ENCODE results near the gene SMYD3.

DNA sequence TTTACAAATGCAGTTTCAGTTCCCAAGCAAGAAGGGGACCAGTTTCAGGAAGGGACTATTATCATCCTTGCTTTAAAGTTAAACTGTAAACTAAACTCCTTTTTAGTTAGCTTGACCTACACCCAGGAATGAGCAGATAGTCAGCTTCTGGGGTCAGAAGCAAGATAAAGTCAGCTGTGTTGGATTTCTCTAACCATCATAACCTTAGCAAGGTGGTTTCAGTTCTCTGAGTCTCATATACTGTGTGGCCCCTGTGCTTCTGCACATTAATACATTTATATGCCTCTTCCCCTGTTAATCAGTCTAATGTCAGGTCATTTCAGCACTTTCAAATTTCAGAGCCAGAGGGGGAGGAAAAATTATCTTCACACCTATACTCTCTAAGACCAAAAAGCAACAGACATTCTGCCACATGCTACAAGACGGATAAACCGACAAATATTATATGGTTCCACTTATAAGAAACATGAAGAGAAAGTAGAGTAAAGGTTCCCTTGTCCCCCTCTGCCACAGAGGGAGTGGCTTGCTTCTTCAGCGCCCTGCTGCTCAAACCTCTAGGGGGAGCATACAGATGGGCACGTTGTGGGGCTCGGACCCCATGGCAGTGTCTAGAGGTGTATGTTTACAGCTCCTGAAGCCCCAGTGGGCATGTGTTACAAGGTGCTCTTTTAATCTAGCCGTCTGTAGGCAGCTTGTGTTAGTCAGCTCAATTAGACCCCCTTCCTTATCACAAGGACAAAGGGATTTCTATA is 89.1 kb downstream of the SMYD3 start:
- no peak for TF ChIP-seq POLR2AphosphoS5 (IDR thresholded peaks at IDR 0.05; ENCODE audit: low read depth, low read length)
- TF ChIP-seq, protein P1, sequence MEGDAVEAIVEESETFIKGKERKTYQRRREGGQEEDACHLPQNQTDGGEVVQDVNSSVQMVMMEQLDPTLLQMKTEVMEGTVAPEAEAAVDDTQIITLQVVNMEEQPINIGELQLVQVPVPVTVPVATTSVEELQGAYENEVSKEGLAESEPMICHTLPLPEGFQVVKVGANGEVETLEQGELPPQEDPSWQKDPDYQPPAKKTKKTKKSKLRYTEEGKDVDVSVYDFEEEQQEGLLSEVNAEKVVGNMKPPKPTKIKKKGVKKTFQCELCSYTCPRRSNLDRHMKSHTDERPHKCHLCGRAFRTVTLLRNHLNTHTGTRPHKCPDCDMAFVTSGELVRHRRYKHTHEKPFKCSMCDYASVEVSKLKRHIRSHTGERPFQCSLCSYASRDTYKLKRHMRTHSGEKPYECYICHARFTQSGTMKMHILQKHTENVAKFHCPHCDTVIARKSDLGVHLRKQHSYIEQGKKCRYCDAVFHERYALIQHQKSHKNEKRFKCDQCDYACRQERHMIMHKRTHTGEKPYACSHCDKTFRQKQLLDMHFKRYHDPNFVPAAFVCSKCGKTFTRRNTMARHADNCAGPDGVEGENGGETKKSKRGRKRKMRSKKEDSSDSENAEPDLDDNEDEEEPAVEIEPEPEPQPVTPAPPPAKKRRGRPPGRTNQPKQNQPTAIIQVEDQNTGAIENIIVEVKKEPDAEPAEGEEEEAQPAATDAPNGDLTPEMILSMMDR (IDR thresholded peaks at IDR 0.05) = no peak

Data from Panc1 (cell line).